ENCODE results near the gene PLXNA2. TPM values are rescaled to one million over a fixed set of nuclear protein-coding genes. Genes with fewer than 3 reads are reported as not detected.

PLXNA2 gene
- total RNA-seq, 1 donor from 2014 or later, result 0.44 TPM

DNA sequence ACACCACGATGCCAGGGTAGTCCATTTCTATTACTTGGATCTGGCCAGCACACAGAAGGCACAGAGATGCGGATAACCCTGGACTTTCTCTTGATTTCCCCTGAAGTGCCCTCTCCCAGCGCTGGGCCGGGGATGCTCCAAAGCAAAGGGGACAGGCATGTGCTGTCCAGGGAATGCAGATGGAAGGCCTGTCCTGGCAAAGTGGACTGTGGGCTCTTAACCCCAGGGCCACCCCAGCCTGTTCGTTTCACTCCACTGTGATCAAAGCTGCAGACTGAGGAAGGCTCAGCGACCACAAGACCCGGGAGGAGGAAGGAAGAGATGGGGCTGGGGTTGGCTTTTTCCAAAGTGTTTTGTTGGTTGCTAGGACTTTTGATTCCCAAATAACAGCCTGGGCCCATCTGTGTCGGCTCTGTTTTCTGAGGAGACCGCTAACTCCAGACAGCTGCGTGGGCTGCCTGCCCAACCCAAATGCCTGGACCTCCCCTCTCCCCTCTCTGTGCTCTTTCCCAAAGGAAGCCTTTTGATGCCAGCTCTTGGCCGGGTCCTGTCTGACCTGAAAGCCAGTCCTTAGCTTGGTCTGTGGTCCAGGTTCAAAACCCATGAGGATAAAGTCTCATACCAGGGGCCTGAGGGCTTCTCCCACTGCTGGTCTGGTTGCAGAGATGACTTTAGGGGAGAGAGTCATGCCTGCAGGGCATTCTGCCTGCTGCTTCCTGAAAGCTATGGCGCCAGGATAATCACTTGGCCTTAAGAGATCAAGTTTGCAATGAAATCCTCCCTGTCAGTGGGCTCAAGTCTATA lies 213.7 kb downstream of the PLXNA2 start:
- intact Hi-C loops (cut with micrococcal nuclease), result no loop called here

DNA sequence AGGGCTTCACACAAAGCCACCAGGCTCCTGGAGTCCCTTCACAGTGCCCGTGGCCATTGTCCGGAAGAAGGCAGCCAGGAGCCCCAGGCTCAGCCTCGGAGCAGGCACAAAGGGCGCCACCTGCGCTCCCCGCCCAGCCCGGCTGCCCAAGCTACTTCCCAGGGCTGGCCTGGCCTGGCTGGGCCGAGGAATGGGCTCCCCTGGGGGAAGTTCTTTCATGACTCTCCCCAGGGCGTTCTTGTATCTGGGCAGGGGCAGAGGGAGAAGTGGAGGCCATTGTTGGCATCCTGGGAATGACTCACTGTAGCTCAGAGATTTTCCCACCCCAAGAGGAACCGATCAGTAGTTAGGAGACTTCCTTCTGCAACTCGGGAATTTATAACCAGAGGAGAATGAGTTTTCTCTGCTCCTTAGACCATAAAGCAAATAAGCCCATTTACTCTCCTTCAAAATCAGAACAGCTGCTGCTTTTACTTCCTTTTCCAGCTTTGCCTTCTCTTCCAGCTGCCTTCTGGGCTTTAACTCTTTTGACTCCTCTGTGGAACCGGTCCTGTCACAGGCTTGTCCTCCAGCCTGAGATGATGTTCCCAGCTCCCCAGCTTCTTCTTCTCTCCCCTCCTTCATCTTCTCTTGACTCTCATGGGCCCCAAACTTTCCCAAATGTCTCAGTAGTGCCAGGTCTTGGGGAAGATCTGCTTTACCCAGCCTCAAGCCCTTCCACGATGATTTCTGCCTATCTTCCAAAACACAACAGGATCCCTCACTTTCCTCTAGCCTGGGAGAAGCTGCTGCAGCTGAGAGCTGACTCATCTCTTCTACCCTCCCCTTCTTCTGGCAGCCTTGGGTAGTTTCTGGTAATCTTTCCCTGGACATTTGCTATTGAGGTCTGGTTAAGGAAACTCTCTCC lies 214.6 kb downstream of the PLXNA2 start:
- intact Hi-C loops (cut with micrococcal nuclease), result no loop called here

DNA sequence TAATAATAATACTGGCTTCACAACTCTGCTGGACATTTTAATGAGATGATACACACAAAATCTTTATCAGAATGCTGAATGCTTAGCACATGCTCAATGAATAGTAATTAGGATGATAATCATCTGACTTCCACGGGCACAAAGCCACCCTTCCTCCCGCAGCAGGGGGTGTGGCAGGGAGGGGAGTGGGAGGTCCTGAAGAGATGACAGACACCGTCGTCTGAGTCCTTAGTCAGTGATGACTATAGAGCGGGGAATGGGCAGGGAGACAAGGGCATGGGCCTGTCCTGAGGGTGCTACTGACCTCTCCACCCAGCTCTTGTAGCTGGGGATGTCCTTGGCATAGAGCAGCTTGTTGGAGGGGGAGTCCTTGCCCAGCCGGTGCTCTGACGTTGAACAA lies 215.7 kb downstream of the PLXNA2 start:
- intact Hi-C loops (cut with micrococcal nuclease), result no loop called here

DNA sequence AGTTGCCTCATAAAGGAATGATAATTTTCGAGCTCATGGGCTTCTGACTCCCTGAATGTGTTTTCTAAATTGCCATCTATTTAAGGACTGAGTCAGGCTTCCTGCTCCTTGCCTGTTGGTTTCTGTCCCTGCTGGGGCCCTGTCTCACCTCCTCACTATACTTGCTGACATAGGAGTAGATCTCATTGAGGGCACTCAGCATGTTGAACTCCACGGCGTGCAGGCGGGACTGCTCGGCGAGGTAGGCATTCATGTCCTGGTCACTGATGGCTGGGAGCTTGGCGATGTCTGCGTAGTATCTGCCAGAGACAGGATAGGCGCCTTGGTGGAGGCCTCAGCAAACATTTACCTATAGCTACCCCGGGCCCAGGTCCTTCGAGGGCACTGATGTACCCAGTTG lies 216.3 kb downstream of the PLXNA2 start:
- intact Hi-C loops (cut with micrococcal nuclease), result no loop called here

DNA sequence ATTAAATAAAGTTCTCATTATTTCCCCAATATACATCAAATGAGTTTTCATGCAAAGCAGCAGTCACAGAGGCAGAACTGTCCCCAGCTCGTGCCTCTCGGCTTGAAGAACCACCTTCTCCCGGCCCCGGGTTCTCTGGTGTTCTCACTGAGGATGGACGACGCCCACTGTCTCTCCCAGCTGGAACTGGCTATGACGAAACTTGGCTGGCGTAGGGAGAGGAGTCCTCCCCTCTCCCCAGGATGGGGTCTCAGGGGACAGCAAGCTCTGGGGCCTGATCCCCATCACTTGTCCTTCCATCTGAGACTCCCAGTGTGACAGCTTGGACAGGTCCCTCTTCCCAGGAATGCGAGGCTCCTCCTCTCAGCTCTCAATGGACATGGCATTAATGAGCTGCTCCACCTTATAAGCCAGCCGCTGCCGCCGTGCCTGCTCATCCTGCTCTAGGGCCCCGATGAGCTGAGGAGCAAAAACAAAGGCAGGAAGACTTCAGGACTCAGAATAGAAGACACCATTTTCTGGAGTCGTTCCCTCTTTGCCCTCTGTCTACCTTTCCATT lies 217.2 kb downstream of the PLXNA2 start:
- intact Hi-C loops (cut with micrococcal nuclease), result no loop called here

DNA sequence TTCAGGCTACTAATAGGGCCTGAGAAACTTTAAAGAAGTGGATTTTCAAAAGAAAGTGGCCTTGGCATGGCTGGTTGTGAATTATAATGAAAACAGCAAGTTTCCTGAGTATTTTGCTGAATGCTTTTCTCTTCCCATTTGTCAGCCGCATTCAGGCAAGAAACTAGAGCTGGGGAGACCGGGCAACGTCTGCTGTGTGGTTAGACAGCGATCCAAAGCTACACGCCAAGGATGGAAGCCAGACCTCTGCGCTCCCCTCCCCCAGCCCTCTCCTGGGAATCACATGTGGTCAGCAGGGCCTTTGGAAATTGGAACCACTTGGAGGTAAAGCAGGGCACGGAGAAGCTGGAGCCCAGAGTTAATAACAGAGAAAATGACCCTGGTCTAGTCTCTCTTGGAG lies 219.2 kb downstream of the PLXNA2 start:
- intact Hi-C loops (cut with micrococcal nuclease), result no loop called here

DNA sequence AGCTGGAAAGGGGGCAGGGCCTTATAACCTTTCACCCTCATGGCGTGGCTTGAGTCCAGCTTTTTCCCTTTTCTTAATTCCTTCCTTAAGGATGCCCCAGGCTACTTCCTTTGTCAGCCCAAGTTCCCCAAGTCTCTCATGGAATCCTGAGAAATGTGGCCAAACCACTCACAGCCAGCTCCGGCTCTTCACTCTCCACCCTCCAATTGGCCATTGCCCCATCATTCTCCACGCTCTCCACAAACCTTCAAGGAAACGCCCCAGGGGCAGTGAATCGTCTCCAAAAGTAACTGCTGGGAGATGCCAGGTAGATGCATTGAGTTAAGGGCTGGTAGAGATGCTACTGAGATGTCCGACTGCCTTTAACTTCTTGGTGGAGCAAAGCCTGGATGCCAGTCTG lies 219.8 kb downstream of the PLXNA2 start:
- intact Hi-C loops (cut with micrococcal nuclease), result no loop called here

DNA sequence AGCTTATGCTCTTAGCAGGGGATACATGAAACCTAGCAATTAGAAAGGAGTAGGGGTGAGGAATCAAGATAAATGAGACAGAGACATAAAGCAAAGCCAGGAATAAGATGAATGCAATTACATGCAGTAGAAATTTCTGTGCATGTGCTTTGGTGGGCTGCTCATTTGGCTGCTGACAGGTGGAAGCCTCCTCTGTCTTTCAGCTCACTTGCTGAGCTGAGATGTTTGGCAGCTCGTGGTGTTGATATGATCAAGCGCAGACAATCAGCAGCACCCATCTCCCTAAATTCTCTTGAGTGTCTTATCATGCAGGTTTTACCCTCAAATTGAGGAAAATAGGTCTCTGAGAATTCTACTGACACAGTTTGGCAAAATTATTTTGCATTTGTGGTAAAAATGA lies 224.9 kb downstream of the PLXNA2 start:
- intact Hi-C loops (cut with micrococcal nuclease), result no loop called here

DNA sequence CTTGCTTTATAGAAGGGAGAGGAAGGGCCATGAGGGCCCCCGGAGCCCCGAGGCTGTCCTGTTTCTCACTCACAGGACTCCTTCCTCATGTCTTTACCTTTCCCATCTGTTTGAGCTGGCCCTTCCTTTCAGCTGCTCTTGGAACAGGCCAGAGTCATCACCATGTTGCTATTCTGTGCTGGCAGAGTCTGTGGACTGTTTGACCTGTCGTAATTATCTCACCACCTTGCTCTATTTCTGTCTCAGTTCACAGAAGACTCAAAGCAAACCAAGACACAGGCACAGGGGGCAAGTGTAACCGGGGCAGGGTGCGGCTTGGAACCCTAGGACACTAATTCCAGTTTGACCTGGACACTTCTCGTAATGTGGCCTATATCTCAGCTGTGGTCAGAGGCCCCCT lies 228.9 kb downstream of the PLXNA2 start:
- intact Hi-C loops (cut with micrococcal nuclease), result no loop called here

DNA sequence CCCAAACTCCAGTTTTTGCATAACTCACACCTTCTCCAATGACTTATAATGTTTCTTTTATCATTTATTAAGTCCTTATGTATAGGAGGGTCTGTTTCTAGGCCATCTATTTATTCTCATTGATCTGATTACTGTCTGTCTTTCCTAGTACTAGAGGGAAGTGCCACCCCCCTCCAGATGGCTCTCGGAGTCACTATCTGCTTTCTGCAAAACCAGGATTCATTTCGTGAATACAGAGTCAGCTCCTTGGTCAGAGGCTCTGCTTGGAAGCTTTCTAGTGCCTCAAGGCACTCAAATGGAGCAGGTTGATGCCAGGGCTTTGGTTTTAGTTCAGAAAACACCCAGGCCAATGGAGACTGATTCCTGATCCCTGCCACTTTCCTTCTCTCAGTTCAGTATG lies 231.0 kb downstream of the PLXNA2 start:
- intact Hi-C loops (cut with micrococcal nuclease), result no loop called here

DNA sequence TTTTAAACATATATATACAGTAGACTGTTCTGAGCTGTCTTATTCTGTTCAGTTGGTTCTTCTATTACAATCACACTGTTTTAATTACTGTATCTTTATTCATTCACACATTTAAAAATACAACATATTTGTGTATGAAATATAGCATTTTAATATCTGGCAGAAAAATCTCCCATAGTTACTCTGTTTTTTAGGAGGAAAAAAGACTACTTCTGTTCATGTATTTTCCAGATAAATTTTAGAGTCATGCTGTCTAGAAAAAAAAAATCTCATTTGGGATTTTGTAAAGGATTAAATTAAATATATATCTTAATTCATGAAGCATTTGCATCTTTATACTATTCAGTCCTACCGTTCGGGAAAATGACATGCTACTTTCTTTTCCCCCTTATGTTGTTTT lies 231.5 kb downstream of the PLXNA2 start:
- intact Hi-C loops (cut with micrococcal nuclease), result no loop called here

DNA sequence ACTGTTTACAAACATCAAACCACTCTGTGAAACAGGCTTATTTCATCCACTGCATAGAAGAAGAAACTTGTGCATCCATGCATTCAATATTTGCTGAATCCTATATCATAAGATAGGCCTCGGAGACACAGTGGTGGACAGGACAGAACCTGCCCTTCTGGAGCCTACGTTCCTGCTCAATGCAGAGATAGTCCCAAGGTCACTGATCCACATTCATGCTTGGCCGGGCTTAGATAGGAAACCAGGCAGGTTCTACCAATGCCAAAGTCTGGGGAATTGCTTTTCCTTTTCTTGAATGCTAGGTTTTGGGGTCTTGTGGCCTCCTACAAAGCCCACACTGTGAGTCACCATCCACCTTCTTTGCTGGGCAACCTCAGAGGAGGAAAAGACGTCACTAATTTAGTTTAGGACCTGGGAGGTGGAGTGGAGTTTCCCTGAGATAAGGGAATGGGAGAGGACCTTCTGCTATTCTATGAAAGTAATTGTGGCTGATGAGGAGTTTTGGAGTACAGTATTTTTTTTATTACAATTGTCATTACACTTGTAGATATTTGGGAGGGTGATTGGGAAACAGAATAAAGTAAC lies 233.6 kb downstream of the PLXNA2 start:
- intact Hi-C loops (cut with micrococcal nuclease), result no loop called here

DNA sequence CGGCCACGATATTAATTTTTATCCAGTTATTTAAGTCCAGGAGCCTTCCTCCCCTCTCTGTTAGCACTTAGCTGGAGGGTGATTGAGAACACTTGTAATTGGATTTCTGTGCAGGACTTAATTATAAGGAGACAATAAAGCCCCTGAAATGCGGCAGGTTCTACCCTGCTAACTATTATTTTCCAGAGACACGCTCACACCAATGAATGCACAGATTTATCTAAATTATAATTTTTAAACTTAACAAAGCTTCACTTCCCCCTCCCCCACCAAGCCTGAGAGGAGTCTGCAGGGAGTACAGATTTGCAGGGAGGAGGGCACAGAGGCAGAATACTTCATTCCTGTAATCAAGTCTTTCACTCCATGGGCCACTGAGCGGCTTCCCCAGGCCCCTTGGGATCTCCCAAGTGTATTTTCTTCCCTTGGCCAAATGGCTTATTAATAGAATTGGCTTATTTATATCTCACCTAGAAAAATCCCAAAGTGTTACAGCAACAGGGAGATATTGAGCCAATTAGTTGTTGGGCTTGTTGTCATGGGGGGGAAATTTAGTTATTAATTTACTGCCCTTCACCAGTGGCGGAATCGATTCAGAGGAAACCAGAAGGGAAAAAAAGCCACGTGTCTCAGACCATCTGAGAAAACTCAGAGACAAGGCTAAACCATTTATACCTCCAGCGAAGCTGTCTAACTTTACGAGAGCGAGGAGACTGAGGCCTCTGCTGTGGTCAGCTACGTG lies 234.3 kb downstream of the PLXNA2 start:
- intact Hi-C loops (cut with micrococcal nuclease), result no loop called here

DNA sequence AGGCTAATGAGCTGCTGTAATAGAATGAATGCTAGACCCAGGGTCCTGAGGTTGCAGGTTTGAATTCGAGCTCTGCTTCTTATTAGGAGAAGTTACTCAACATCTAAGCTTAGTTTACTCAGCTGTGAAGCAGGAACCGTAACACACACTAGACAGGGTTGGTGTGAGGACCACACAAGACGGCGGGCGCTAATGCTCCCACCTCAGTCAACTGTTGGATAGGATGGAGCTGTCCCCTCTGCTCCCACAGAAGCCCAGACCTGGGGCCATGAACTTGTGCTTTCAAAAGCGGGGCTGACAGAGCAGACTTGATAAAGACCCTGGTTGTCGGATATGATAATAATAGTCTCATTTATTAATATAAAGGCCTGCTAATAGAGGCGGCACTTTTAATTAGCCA lies 234.9 kb downstream of the PLXNA2 start:
- intact Hi-C loops (cut with micrococcal nuclease), result no loop called here

DNA sequence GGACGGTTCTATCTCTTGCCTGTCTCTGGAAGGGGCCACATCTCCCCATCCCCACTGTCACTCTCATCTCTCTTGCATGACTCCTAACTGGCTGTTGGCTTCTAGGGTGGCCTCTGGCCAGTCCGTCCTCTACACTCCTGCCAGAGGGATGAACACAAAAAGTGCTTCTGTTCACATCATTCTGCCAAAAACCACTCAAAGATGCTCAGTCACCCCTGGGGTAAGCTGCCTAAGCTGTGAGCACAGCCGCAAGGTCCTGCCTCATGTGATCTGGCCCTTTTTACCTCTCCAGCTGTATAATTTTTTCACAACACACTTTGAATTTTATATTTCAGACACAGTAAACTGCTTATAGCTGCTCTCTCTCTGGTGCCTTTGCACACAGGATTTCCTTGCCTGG lies 235.7 kb downstream of the PLXNA2 start:
- intact Hi-C loops (cut with micrococcal nuclease), result no loop called here

DNA sequence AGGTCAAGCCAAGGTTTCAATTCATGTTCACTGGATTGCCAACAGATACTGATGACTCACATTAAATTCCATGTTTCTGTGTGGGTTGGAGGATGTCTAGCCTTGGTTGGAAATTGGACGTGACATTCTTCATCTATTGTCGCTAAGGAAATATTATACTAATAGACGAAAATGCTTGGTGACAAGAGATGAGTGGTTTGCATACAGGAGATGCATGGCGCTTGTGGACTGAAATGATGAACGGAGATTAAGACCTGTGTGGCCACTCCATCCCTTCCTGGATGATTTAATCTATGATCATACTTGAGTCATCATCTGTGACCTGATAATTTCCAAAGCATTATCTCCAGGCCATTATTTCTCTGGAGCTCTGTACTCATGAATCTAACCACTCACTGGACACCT lies 236.2 kb downstream of the PLXNA2 start:
- intact Hi-C loops (cut with micrococcal nuclease), result no loop called here

DNA sequence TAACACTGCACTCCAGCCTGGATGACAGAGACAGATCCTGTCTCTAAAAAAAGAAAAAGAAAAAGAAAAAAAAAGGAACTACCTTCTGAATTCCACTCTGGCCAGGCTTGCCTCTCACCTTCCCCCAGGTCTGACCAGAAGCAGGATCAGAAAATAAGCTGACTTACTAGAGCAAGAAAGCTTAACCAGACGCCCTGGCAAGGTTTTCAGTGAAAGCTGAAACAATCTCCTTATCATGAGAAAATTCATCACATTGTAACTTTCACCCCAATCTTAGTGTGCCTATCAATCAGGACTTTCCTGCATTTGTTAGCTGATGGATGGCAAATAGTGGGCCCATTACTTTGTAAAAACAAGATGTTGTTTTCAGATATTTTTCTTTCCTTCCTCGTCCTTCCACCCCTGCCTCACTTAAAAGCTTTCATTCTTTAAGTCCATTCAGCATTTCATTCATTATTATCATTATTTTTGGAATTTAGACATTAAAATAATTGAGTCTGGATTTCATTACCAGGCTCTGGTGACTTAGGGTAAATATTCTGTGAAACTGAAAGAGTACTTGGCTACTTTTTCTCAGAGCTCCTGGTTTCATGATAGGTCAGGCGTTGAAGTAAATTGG lies 236.8 kb downstream of the PLXNA2 start:
- intact Hi-C loops (cut with micrococcal nuclease), result no loop called here

DNA sequence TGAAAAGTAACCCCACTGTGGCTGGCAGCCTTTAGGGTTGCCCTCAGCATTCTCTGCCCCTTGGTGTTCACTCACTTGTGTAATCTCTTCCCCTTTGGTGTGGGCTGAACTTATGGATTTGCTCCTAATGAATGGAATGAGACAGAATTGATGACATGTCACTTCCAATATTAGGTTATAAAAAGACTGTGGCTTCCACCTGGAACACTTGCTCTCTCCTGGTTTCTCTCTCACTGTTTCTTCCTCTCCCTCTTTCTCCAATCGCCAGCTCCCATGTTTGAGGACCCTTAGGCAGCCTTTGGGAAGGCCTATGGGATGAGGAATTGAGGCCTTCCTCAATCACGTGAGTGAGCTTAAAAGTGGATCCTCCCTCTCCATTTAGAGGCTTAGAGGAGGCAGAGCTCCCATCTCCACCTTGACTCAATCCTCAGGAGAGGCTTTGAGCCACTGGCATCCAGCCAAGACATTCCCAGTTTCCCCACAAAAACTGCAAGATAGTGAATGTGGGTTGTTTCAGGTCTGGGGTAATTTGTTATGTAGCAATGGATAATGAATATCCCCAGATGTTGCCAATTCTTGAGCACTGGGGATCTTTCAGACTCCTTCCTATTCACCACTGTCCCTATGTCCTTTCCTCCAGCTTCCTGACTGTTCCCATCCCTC lies 237.8 kb downstream of the PLXNA2 start:
- intact Hi-C loops (cut with micrococcal nuclease), result no loop called here

DNA sequence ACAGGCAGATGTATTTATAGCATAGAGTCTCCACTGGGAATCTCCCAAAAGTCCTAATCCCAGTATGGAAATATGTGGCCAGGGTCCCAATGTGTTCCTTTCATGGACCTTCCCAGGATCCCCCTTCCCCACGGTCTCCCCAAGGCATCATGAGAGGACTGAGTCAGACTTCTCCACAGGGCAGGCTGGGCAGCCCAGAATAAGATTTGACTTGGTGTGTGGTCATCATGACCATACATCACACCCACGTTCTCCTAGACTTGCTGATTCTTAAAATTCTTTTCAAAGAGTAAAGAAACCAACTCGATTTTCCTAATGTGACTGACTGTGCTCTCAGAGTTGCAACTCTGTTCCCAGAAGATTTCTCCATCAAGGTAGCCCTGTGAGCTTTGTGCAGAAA lies 239.3 kb downstream of the PLXNA2 start:
- intact Hi-C loops (cut with micrococcal nuclease), result no loop called here

DNA sequence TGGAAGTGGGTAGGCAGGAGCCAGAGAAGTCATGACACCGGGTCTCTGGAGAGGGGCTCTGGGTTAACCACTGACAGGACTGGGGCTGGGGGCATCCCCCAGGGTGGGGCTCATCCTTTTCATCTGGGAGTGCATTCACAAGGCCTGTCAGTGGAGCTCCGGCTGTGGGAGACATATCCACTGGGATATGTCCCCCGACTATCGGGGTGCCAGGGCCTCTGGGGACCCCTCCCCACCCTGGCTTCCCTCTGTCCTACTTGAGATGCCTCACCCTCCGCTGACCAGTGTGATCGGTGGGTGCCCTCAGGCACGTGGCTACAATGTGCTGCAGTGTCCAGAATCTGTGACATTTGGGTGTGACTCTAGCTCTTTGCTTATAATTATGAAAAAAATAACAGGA lies 240.9 kb downstream of the PLXNA2 start:
- intact Hi-C loops (cut with micrococcal nuclease), result no loop called here

Measured in T-helper 1 cell treated with Interleukin-12 subunit alpha and Interleukin-12 subunit beta and Interleukin-4 antibody, amounts not matched to agents 30 ng/mL and 1 ng/mL, for 36 hours (primary cell).